Transverse colon (tissue), 4 donors: ENCODE data around the gene FAM81B. TPM values are rescaled to one million over a fixed set of nuclear protein-coding genes. Genes with fewer than 3 reads are reported as not detected.

Source experiments
- DNase-seq: peaks from one replicate; pipeline ENCODE4 v3.0.0-alpha.2; 2019
- H3K27ac ChIP-seq, 4 donors: fragments of 200-600 bp; sonication (generic); 2 replicates each; pipeline ENCODE4 v1.5.1; 2016 to 2018; ENCODE audit warnings: inconsistent platforms in 4 of 4
- H3K27me3 ChIP-seq: fragments of 200-600 bp; sonication (generic); 2 replicates; pipeline ENCODE4 v1.5.1; 2017; ENCODE audit warnings: inconsistent platforms
- H3K36me3 ChIP-seq, 4 donors: fragments of 200-600 bp; sonication (generic); 2 replicates each; pipeline ENCODE4 v1.5.1; 2017 to 2019; ENCODE audit warnings: inconsistent platforms in 4 of 4
- H3K4me1 ChIP-seq, 4 donors: fragments of 200-600 bp; sonication (generic); 2 replicates each; pipeline ENCODE4 v1.5.1; 2017 to 2020; ENCODE audit warnings: inconsistent platforms in 4 of 4
- H3K4me3 ChIP-seq, 4 donors: fragments of 200-600 bp; sonication (generic); 1 replicate in 1 of 4; 2 replicates in 3 of 4; pipeline versions ENCODE4 v1.5.1 to v1.6.1; 2017 to 2019; ENCODE audit warnings: inconsistent platforms in 4 of 4
- H3K9me3 ChIP-seq, 2 donors: fragments of 200-600 bp; sonication (generic); 2 replicates each; pipeline ENCODE4 v1.5.1; 2017 to 2019; ENCODE audit warnings: inconsistent platforms in 2 of 2
- CTCF ChIP-seq, 5 experiments: fragments of 200-600 bp in 3 of 5; fragments of 450-650 bp in 2 of 5; sonication (generic) in 3 of 5; IDR thresholded peaks; 1 replicate in 2 of 5; 2 replicates in 3 of 5; pipeline ENCODE4 v1.5.1; 2016 to 2017; ENCODE audit warnings: antibody characterized with exemption in 5 of 5, inconsistent platforms in 3 of 5, mild to moderate bottlenecking in 2 of 5, moderate library complexity in 1 of 5
- EP300 ChIP-seq: sonication (generic); formaldehyde crosslinking; IDR thresholded peaks from one replicate; pipeline ENCODE4 v1.6.1; 2017; ENCODE audit warnings: antibody characterized with exemption, low read depth
- POLR2A ChIP-seq: fragments of 450-650 bp; IDR thresholded peaks from one replicate; pipeline ENCODE4 v1.6.1; 2016; ENCODE audit warnings: antibody characterized with exemption, mild to moderate bottlenecking, moderate library complexity
- POLR2AphosphoS5 ChIP-seq, 3 donors: sonication (generic); formaldehyde crosslinking; IDR thresholded peaks; one replicate each; pipeline ENCODE4 v1.6.1; 2016; ENCODE audit warnings: antibody characterized with exemption in 3 of 3
- WGBS, 2 donors: methylation state at CpG; one replicate each; pipeline ENCODE4 v1.1.5; 2018; ENCODE audit warnings: low coverage in 1 of 2; 5-methylcytosine and 5-hydroxymethylcytosine counted together
- in situ Hi-C, 4 donors: fragments of 200-750 bp; cut with MboI; loops; one replicate each; pipeline versions ENCODE4 v1.15.0 to v1.15.1; 2017; ENCODE audit warnings: low sequenced_read_pairs in 3 of 4, low pct_ligation_motif_present in 1 of 4, low pct_unique_long_range_greater_than_20kb in 1 of 4
- intact Hi-C: fragments of 100-400 bp; cut with DNase I; formaldehyde crosslinking; loops from one replicate; pipeline ENCODE4 v1.15.1; 2023; ENCODE audit warnings: low total_unique reads
- total RNA-seq, 4 donors: library from RNA; depleted of rRNA; stranded (reverse); fragments of >200 nt; gene quantifications; one replicate each; pipeline ENCODE4 v1.1.0, GENCODE V29; 2016

FAM81B gene
- total RNA-seq, 4 donors from 2014 or later: not detected

- no peak overlapping the region for H3K4me3 ChIP-seq
- H3K9me3 ChIP-seq: no peaks in the 10 kb centered on the region
- no peaks in the 10 kb centered on the region for H3K27me3 ChIP-seq
- DNase-seq: no peak
- H3K36me3 ChIP-seq: no peaks in the 10 kb centered on the region
- intact Hi-C loops: no loop called here
- TF ChIP-seq CTCF (IDR thresholded peaks at IDR 0.05) (no peak), POLR2AphosphoS5 (IDR thresholded peaks at IDR 0.05) (no peak), POLR2A (no peak), EP300 (no peak)
- no peaks in the 10 kb centered on the region for H3K4me1 ChIP-seq
- WGBS, 2 donors: 40 to 72% methylated on average over 2 of the region's 2 CpGs
- in situ Hi-C loops: no loop called here
- H3K27ac ChIP-seq: no peak overlapping the region
Measured at GRCh38 chr5:95449460-95449859, 58.3 kb downstream of the FAM81B start.

- in situ Hi-C loops (no loop called here), intact Hi-C loops (no loop called here)
- Histone ChIP-seq H3K9me3 (no peaks in the 10 kb centered on the region), H3K36me3 (no peaks in the 10 kb centered on the region), H3K4me3 (no peak overlapping the region), H3K27ac (no peak overlapping the region), H3K4me1 (no peaks in the 10 kb centered on the region), H3K27me3 (no peaks in the 10 kb centered on the region)
- DNase-seq: no peak
- 67 to 72% methylated on average over 1 to 2 of the region's 2 CpGs for WGBS, 2 donors
- TF ChIP-seq POLR2AphosphoS5 (IDR thresholded peaks at IDR 0.05) (no peak), CTCF (IDR thresholded peaks at IDR 0.05) (no peak), EP300 (no peak), POLR2A (no peak)
Measured at GRCh38 chr5:95454536-95454935, 63.4 kb downstream of the FAM81B start.

GRCh38 chr5:95460665-95461064 lies 69.5 kb downstream of the FAM81B start:
- H3K4me3 ChIP-seq: no peak overlapping the region
- no peaks in the 10 kb centered on the region for H3K27me3 ChIP-seq
- DNase-seq: no peak
- WGBS, 2 donors: 88 to 96% methylated on average over 2 of the region's 2 CpGs
- TF ChIP-seq POLR2A: no peak
- TF ChIP-seq CTCF (IDR thresholded peaks at IDR 0.05): no peak
- no peak for TF ChIP-seq EP300
- TF ChIP-seq POLR2AphosphoS5 (IDR thresholded peaks at IDR 0.05): no peak
- in situ Hi-C loops: no loop called here
- no peaks in the 10 kb centered on the region for H3K9me3 ChIP-seq
- no peaks in the 10 kb centered on the region for H3K4me1 ChIP-seq
- H3K36me3 ChIP-seq: peaks cover 0 to 34% (median 11%) of the 10 kb centered on the region in 4 donors
- no peak overlapping the region for H3K27ac ChIP-seq
- intact Hi-C loops: no loop called here

GRCh38 chr5:95471487-95471886 lies 80.3 kb downstream of the FAM81B start:
- 72% methylated on average over 1 of the region's 1 CpG; no CpG with 5 or more reads in 1 of the 2 donors for WGBS, 2 donors
- TF ChIP-seq EP300 (no peak), POLR2A (no peak), CTCF (IDR thresholded peaks at IDR 0.05) (no peak), POLR2AphosphoS5 (IDR thresholded peaks at IDR 0.05) (no peak)
- no peaks in the 10 kb centered on the region for H3K9me3 ChIP-seq
- no peaks in the 10 kb centered on the region for H3K27me3 ChIP-seq
- intact Hi-C loops (no loop called here), in situ Hi-C loops (no loop called here)
- H3K4me1 ChIP-seq: no peaks in the 10 kb centered on the region
- DNase-seq: no peak
- H3K4me3 ChIP-seq: no peak overlapping the region
- H3K36me3 ChIP-seq: peaks cover 0 to 19% (median 8%) of the 10 kb centered on the region in 4 donors
- no peak overlapping the region for H3K27ac ChIP-seq
